T47D (cell line): ENCODE measurements around the gene RRP8.

ENCODE experiments used
- DNase-seq, 2 experiments: peaks; one replicate each; pipeline versions ENCODE4 v3.0.0 to v3.0.0-alpha.2; 2011 to 2012; ENCODE audit warnings: low read depth in 1 of 2, low spot score in 1 of 2
- JUND ChIP-seq: IDR thresholded peaks from 2 replicates; pipeline ENCODE4 v1.6.1; 2012; ENCODE audit warnings: low read depth
- in situ Hi-C: cut with HindIII; loops from 2 replicates; pipeline ENCODE4 v1.10.0; 2016; ENCODE audit warnings: low sequenced_read_pairs, low pct_unique_long_range_greater_than_20kb

RRP8 gene

GRCh38 chr11:6563121-6563619 is 40.2 kb downstream of the RRP8 start:
- DNase-seq, result no peak
- TF ChIP-seq JUND, result no peak
- in situ Hi-C loops, result no loop called here

DNA sequence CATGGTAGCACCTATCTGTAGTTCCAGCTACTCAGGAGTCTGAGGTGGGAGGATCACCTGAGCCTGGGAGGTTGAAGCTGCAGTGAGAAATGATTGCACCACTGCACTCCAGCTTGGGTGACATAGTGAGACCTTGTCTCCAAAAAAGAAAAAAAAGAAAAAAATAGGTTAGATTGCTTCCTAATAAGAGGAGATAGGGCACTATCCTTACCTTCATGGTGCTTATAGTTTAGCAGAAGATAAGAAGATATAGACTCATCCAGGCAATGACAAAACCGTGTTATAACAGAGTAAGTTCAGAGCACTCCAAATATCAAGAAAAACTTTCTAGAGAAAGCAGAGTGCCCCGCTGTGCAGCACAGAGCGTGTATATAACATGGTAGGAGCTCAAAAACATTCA is 42.1 kb downstream of the RRP8 start:
- no peak for DNase-seq
- in situ Hi-C loops, result no loop called here
- TF ChIP-seq JUND, result no peak

DNA sequence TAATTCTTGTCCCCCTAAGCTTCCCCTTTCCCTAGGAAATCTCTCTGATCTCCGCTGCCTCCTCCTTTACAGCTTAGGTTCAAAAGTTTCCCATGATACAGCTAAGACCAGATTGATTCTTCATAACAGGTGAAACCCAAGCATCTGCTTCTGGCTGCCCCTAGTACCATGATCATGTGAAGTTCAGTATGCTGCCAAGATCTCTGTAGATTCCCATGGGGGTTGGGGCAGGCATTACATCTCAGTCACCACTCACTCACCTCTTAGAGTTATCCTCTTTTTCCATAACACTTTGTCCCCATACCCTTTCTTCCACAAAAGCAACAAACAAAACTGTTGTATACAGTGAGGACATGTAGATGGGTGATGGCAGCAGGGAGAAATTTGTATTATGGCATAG is 44.0 kb downstream of the RRP8 start:
- in situ Hi-C loops, result no loop called here
- no peak for TF ChIP-seq JUND
- DNase-seq, result no peak

DNA sequence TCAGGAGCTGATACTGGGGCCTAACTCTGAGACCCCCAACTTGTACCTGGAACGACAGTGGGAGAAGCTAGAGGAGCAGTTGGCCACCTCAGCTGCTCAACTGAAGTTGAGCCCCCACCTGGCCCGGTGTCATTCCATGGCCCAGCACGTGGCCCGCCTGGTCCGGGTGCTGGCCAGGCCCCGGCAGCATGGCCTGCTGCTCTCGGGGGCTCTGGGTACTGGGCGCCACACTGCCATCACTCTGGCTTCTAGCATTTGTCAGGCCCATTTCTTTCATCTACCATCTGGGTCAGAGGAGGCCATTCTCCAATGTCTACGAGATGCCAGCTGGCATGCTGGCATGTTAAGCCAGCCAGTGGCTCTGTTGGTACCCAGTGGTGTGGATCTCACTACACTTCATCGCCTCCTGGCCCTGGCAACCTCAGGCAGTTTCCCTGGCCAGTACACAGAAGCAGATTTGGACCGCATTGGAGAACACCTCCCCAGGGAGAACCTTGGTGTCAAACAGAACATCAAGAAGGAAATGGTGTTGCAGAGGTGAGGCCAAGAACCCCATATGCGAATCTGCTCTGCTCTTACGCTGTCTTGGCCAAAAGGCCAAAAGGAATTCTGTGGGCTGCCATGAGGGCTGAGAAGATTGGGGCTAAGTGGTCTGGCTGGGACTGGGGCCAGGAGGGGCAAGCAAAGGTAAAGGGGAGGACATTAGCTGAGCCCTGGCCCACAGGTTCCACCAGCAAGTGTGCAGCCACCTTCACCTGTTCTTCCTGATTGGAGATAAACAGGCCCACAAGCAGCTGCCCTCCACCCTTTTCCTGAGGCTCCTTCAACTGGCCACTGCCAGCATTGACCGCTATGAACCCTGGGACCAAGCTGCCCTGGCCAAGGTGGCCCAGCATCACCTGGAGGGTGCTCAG is 45.4 kb downstream of the RRP8 start:
- TF ChIP-seq JUND, result no peak
- no peak for DNase-seq
- in situ Hi-C loops, result no loop called here

GRCh38 chr11:6557063-6557462 is 46.4 kb downstream of the RRP8 start:
- in situ Hi-C loops, result no loop called here
- no peak for TF ChIP-seq JUND

GRCh38 chr11:6556139-6556949 is 47.1 kb downstream of the RRP8 start:
- in situ Hi-C loops, result no loop called here
- no peak for TF ChIP-seq JUND
- no peak for DNase-seq

More at GRCh38 chr11:6557063-6557462, 46.4 kb downstream of the RRP8 start:
- DNase-seq, result no peak

- TF ChIP-seq JUND, result no peak
- in situ Hi-C loops, result no loop called here
- no peak for DNase-seq
Measured at GRCh38 chr11:6554828-6555706, 48.3 kb downstream of the RRP8 start.

- in situ Hi-C loops, result no loop called here
- no peak for TF ChIP-seq JUND
- DNase-seq, result no peak
Measured at GRCh38 chr11:6553634-6554033, 49.8 kb downstream of the RRP8 start.

GRCh38 chr11:6548641-6549040 is 54.8 kb downstream of the RRP8 start:
- in situ Hi-C loops, result no loop called here
- no peak for DNase-seq
- TF ChIP-seq JUND, result no peak

- in situ Hi-C loops, result no loop called here
- no peak for TF ChIP-seq JUND
- no peak for DNase-seq
Measured at GRCh38 chr11:6548121-6548520, 55.3 kb downstream of the RRP8 start.

- DNase-seq, result no peak
- in situ Hi-C loops, result no loop called here
- TF ChIP-seq JUND, result no peak
Measured at GRCh38 chr11:6547177-6547576, 56.2 kb downstream of the RRP8 start.

DNA sequence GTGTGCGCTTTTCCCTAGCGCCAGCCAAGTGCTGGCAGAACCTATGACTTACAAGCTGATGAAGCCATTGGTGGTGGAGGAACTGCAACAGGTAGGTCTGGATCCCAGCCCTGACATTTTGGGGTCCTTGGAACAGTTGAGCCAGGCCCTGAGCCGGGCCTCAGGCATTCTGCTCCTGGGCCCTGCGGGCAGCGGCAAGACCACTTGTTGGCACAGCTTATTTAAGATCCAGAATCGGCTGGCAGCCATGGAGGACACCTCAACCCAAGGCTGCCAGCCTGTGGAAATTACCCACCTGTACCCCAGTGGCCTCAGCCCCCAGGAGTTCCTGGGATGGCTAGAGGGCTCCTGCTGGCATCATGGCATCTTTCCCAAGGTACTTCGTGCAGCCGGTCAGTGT is 56.7 kb downstream of the RRP8 start:
- DNase-seq, result no peak
- TF ChIP-seq JUND, result no peak
- in situ Hi-C loops, result no loop called here
